WTC11 (cell line): ENCODE data around the gene CTAGE8.
"Not testable (repeated sequence)": the region's sequence is repeated elsewhere in the genome, so short reads cannot be mapped to it uniquely, and the experiment has no call there.

Experiments
- MAX ChIP-seq: sonication (generic); formaldehyde crosslinking; IDR thresholded peaks from 2 replicates; pipeline ENCODE4 v1.8.0; 2022; ENCODE audit warnings: mild to moderate bottlenecking, missing genetic modification reagents
- TCF7 ChIP-seq: sonication (generic); formaldehyde crosslinking; IDR thresholded peaks from 2 replicates; pipeline ENCODE4 v1.8.0; 2022; ENCODE audit warnings: mild to moderate bottlenecking, low read depth, missing genetic modification reagents, moderate library complexity
- ZNF281 ChIP-seq: sonication (generic); formaldehyde crosslinking; IDR thresholded peaks from 2 replicates; pipeline ENCODE4 v1.8.0; 2023; ENCODE audit warnings: mild to moderate bottlenecking, missing genetic modification reagents
- TF ChIP-seq, protein P1 (sequence below): fragments of 200-600 bp; IDR thresholded peaks from 2 replicates; pipeline ENCODE4 v1.8.0; 2022; ENCODE audit warnings: antibody characterized with exemption

GRCh38 chr7:144287171-144287784 lies 18.2 kb upstream of the CTAGE8 start:
- TF ChIP-seq, protein P1, sequence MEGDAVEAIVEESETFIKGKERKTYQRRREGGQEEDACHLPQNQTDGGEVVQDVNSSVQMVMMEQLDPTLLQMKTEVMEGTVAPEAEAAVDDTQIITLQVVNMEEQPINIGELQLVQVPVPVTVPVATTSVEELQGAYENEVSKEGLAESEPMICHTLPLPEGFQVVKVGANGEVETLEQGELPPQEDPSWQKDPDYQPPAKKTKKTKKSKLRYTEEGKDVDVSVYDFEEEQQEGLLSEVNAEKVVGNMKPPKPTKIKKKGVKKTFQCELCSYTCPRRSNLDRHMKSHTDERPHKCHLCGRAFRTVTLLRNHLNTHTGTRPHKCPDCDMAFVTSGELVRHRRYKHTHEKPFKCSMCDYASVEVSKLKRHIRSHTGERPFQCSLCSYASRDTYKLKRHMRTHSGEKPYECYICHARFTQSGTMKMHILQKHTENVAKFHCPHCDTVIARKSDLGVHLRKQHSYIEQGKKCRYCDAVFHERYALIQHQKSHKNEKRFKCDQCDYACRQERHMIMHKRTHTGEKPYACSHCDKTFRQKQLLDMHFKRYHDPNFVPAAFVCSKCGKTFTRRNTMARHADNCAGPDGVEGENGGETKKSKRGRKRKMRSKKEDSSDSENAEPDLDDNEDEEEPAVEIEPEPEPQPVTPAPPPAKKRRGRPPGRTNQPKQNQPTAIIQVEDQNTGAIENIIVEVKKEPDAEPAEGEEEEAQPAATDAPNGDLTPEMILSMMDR, result not testable (repeated sequence)
- not testable (repeated sequence) for TF ChIP-seq MAX, ZNF281, TCF7 (CRISPR knock-in tag)
